ENCODE measurements around the gene SEPTIN10.

SEPTIN10 gene

GRCh38 chr2:109619032-109619615 lies 5.4 kb upstream of the SEPTIN10 start:
- H3K27me3 ChIP-seq (ENCODE audit: control insufficient read depth, insufficient read depth, low read length), result no peaks in the 10 kb centered on the region
- H3K36me3 ChIP-seq (ENCODE audit: control insufficient read depth, insufficient read depth, low read length), result no peaks in the 10 kb centered on the region
- no peak overlapping the region for H2AFZ ChIP-seq
- no peak for TF ChIP-seq CTCF (IDR thresholded peaks at IDR 0.05)
- no peak overlapping the region for H3K4me3 ChIP-seq (ENCODE audit: low read depth, low read length)
- no peaks in the 10 kb centered on the region for H3K9me3 ChIP-seq (ENCODE audit: control insufficient read depth, low read length)
- H3K4me2 ChIP-seq (ENCODE audit: low read length), result no peak overlapping the region
- no peak overlapping the region for H3K9ac ChIP-seq
- no peak overlapping the region for H3K27ac ChIP-seq
- no peaks in the 10 kb centered on the region for H3K4me1 ChIP-seq
- H3K79me2 ChIP-seq, result no peaks in the 10 kb centered on the region

GRCh38 chr2:109616184-109616583 lies 2.4 kb upstream of the SEPTIN10 start:
- TF ChIP-seq CTCF (IDR thresholded peaks at IDR 0.05), result no peak
- no peak overlapping the region for H2AFZ ChIP-seq
- peaks cover 2% of the 10 kb centered on the region for H3K79me2 ChIP-seq
- no peak overlapping the region for H3K9ac ChIP-seq
- no peaks in the 10 kb centered on the region for H3K27me3 ChIP-seq (ENCODE audit: control insufficient read depth, insufficient read depth, low read length)
- H3K27ac ChIP-seq, result no peak overlapping the region
- no peaks in the 10 kb centered on the region for H3K36me3 ChIP-seq (ENCODE audit: control insufficient read depth, insufficient read depth, low read length)
- no peak overlapping the region for H3K4me3 ChIP-seq (ENCODE audit: low read depth, low read length)
- H3K9me3 ChIP-seq (ENCODE audit: control insufficient read depth, low read length), result no peaks in the 10 kb centered on the region
- no peak overlapping the region for H3K4me2 ChIP-seq (ENCODE audit: low read length)
- peaks cover 3% of the 10 kb centered on the region for H3K4me1 ChIP-seq

GRCh38 chr2:109615637-109616144 lies 1.9 kb upstream of the SEPTIN10 start:
- Histone ChIP-seq H3K9ac (no peak overlapping the region), H3K27me3 (ENCODE audit: control insufficient read depth, insufficient read depth, low read length) (no peaks in the 10 kb centered on the region), H3K4me3 (ENCODE audit: low read depth, low read length) (no peak overlapping the region), H3K4me1 (peaks cover 3% of the 10 kb centered on the region), H3K4me2 (ENCODE audit: low read length) (peak overlapping the region; percentile 59), H3K79me2 (peaks cover 4% of the 10 kb centered on the region), H3K9me3 (ENCODE audit: control insufficient read depth, low read length) (no peaks in the 10 kb centered on the region), H3K36me3 (ENCODE audit: control insufficient read depth, insufficient read depth, low read length) (no peaks in the 10 kb centered on the region), H3K27ac (no peak overlapping the region), H2AFZ (no peak overlapping the region)
- no peak for TF ChIP-seq CTCF (IDR thresholded peaks at IDR 0.05)

GRCh38 chr2:109614715-109615636 lies 1.2 kb upstream of the SEPTIN10 start:
- Histone ChIP-seq H3K27me3 (ENCODE audit: control insufficient read depth, insufficient read depth, low read length) (no peaks in the 10 kb centered on the region), H3K27ac (peak overlapping the region; percentile 91), H3K9me3 (ENCODE audit: control insufficient read depth, low read length) (no peaks in the 10 kb centered on the region), H3K36me3 (ENCODE audit: control insufficient read depth, insufficient read depth, low read length) (no peaks in the 10 kb centered on the region), H3K4me1 (peaks cover 3% of the 10 kb centered on the region), H3K79me2 (peaks cover 10% of the 10 kb centered on the region), H2AFZ (peak overlapping the region; percentile 69), H3K4me2 (ENCODE audit: low read length) (peak overlapping the region; percentile 59), H3K9ac (no peak overlapping the region), H3K4me3 (ENCODE audit: low read depth, low read length) (peak overlapping the region; percentile 53)
- TF ChIP-seq CTCF (IDR thresholded peaks at IDR 0.05), result no peak

All from parathyroid adenoma (tissue), 2 donors.